Thyroid gland (tissue), 4 donors: Measurements from ENCODE around the gene CST9.

Experiments used
- POLR2A ChIP-seq, 2 donors: fragments of 450-650 bp; IDR thresholded peaks; one replicate each; pipeline ENCODE4 v1.6.1; 2017; ENCODE audit warnings: antibody characterized with exemption in 2 of 2, mild to moderate bottlenecking in 2 of 2, moderate library complexity in 1 of 2
- TF ChIP-seq, protein P1 (sequence below), 6 experiments: fragments of 200-600 bp in 3 of 6; fragments of 450-650 bp in 3 of 6; sonication (generic) in 3 of 6; IDR thresholded peaks; one replicate each; pipeline ENCODE4 v1.5.1; 2016 to 2019; ENCODE audit warnings: antibody characterized with exemption in 6 of 6, mild to moderate bottlenecking in 2 of 6, inconsistent platforms in 1 of 6, moderate library complexity in 1 of 6

DNA sequence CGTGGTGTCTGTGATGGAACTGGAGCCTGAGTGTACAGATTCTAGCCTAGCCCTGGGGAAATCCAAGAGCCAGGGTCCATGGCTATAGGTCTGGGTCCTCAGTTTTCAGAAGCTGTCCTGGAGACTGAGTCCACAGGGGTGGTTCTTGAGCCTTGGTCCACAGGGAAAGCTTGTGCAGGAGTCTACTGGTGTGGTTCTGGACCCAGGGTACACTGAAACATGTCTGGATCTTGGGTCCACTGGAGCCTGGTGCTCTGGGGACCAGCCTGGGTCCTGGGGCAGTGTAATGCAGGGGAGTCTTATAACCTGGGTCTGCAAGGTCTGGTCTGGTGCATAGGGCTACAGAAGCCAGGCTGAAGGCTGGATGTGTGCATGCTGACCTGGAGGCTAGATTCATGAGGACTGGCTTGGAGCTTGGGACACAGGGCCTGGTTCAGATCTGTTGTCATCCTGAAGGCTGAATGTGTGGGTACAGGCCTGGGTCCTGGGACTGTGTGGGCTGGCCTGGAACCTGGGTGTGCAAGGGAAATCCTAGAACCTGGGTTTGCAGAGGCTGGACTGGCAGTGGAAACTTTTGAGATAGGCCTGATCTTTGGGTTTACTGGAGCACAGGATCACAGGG is 42.9 kb downstream of the CST9 start:
- TF ChIP-seq POLR2A (IDR thresholded peaks at IDR 0.05) = no peak
- TF ChIP-seq, protein P1, sequence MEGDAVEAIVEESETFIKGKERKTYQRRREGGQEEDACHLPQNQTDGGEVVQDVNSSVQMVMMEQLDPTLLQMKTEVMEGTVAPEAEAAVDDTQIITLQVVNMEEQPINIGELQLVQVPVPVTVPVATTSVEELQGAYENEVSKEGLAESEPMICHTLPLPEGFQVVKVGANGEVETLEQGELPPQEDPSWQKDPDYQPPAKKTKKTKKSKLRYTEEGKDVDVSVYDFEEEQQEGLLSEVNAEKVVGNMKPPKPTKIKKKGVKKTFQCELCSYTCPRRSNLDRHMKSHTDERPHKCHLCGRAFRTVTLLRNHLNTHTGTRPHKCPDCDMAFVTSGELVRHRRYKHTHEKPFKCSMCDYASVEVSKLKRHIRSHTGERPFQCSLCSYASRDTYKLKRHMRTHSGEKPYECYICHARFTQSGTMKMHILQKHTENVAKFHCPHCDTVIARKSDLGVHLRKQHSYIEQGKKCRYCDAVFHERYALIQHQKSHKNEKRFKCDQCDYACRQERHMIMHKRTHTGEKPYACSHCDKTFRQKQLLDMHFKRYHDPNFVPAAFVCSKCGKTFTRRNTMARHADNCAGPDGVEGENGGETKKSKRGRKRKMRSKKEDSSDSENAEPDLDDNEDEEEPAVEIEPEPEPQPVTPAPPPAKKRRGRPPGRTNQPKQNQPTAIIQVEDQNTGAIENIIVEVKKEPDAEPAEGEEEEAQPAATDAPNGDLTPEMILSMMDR (IDR thresholded peaks at IDR 0.05) = no peak
